CD14-positive monocyte (primary cell): Measurements from ENCODE around the gene TANC1. TPM values are rescaled to one million over a fixed set of nuclear protein-coding genes. Genes with fewer than 3 reads are reported as not detected.

ENCODE experiments used
- DNase-seq, 3 donors: peaks; one replicate each; pipeline ENCODE4 v3.0.0-alpha.2; 2011 to 2022
- H2AFZ ChIP-seq: 2 replicates; pipeline ENCODE4 v1.6.0; 2012; ENCODE audit warnings: mild to moderate bottlenecking, low read depth, low read length, inconsistent platforms; ENCODE audit not compliant: insufficient read depth, poor library complexity, severe bottlenecking
- H3K27ac ChIP-seq, 2 donors: 1 replicate in 1 of 2; 2 replicates in 1 of 2; pipeline ENCODE4 v1.5.1; 2012 to 2013; ENCODE audit warnings: low read length in 2 of 2, control low read depth in 1 of 2, inconsistent platforms in 1 of 2, low read depth in 1 of 2, mild to moderate bottlenecking in 1 of 2
- H3K27me3 ChIP-seq, 2 donors: one replicate each; pipeline versions ENCODE4 v1.6.0 to v1.6.1; 2011 to 2013; ENCODE audit warnings: low read length in 2 of 2; ENCODE audit not compliant: control insufficient read depth in 2 of 2, insufficient read depth in 2 of 2
- H3K36me3 ChIP-seq, 2 donors: replicated peaks in 1 of 2; 1 replicate in 1 of 2; 2 replicates in 1 of 2; pipeline versions ENCODE4 v1.5.1 to v1.6.1; 2012 to 2013; ENCODE audit warnings: low read length in 2 of 2, control low read depth in 1 of 2, inconsistent platforms in 1 of 2, mild to moderate bottlenecking in 1 of 2; ENCODE audit not compliant: insufficient read depth in 2 of 2, control insufficient read depth in 1 of 2
- H3K4me1 ChIP-seq, 2 donors: 1 replicate in 1 of 2; 2 replicates in 1 of 2; pipeline versions ENCODE4 v1.5.1 to v1.6.1; 2012 to 2013; ENCODE audit warnings: low read length in 2 of 2, control low read depth in 1 of 2, inconsistent platforms in 1 of 2, mild to moderate bottlenecking in 1 of 2, moderate library complexity in 1 of 2; ENCODE audit not compliant: insufficient read depth in 2 of 2, control insufficient read depth in 1 of 2
- H3K4me2 ChIP-seq: replicated peaks from 2 replicates; pipeline ENCODE3; 2012; ENCODE audit warnings: low read length, moderate library complexity, mild to moderate bottlenecking; ENCODE audit not compliant: poor library complexity, severe bottlenecking; ENCODE audit errors: extremely low read depth
- H3K4me3 ChIP-seq, 3 experiments: fragments of 200-600 bp in 1 of 3; sonication (generic) in 1 of 3; replicated peaks in 1 of 3; 1 replicate in 2 of 3; 2 replicates in 1 of 3; pipeline ENCODE4 v1.5.1; 2011 to 2013; ENCODE audit warnings: low read length in 3 of 3, mild to moderate bottlenecking in 3 of 3, control low read depth in 2 of 3, low read depth in 2 of 3, inconsistent platforms in 1 of 3, moderate library complexity in 1 of 3
- H3K79me2 ChIP-seq: 2 replicates; pipeline ENCODE4 v1.6.0; 2012; ENCODE audit warnings: mild to moderate bottlenecking, control low read depth, inconsistent platforms, low read length, moderate library complexity; ENCODE audit not compliant: insufficient read depth
- H3K9ac ChIP-seq: 2 replicates; pipeline ENCODE4 v1.6.0; 2017; ENCODE audit warnings: low read length, mild to moderate bottlenecking; ENCODE audit not compliant: insufficient read depth, poor library complexity, severe bottlenecking
- H3K9me3 ChIP-seq, 2 donors: replicated peaks in 1 of 2; 1 replicate in 1 of 2; 2 replicates in 1 of 2; pipeline versions ENCODE4 v1.5.1 to v1.6.1; 2012 to 2013; ENCODE audit warnings: low read length in 2 of 2, control low read depth in 1 of 2; ENCODE audit not compliant: control insufficient read depth in 1 of 2, insufficient read depth in 1 of 2
- H4K20me1 ChIP-seq: 2 replicates; pipeline ENCODE4 v1.6.0; 2012; ENCODE audit warnings: mild to moderate bottlenecking, low read length, control low read depth, moderate library complexity; ENCODE audit not compliant: insufficient read depth
- H3K27ac Mint-ChIP-seq, 7 donors: one replicate each; pipeline ENCODE4 v1.8.0; 2020; ENCODE audit warnings: mild to moderate bottlenecking in 7 of 7, mixed read lengths in 7 of 7, moderate library complexity in 6 of 7, inconsistent platforms in 2 of 7
- H3K27me3 Mint-ChIP-seq, 3 donors: one replicate each; pipeline ENCODE4 v1.8.0; 2021 to 2022; ENCODE audit warnings: low read depth in 3 of 3, mild to moderate bottlenecking in 3 of 3, mixed read lengths in 3 of 3, moderate library complexity in 3 of 3, inconsistent platforms in 1 of 3
- H3K36me3 Mint-ChIP-seq, 2 donors: one replicate each; pipeline ENCODE4 v1.8.0; 2020; ENCODE audit warnings: mixed read lengths in 2 of 2, inconsistent platforms in 1 of 2, mild to moderate bottlenecking in 1 of 2
- H3K4me1 Mint-ChIP-seq: one replicate; pipeline ENCODE4 v1.8.0; 2020; ENCODE audit warnings: mild to moderate bottlenecking, mixed read lengths
- H3K4me3 Mint-ChIP-seq, 2 donors: one replicate each; pipeline ENCODE4 v1.8.0; 2020; ENCODE audit warnings: mild to moderate bottlenecking in 2 of 2, mixed read lengths in 2 of 2, moderate library complexity in 1 of 2
- H3K9me3 Mint-ChIP-seq, 7 donors: one replicate each; pipeline ENCODE4 v1.8.0; 2020 to 2022; ENCODE audit warnings: mixed read lengths in 7 of 7, mild to moderate bottlenecking in 6 of 7, moderate library complexity in 6 of 7, inconsistent platforms in 2 of 7
- WGBS: methylation state at CpG from one replicate; pipeline ENCODE4 v1.1.5; 2013; ENCODE audit warnings: missing lambda C conversion rate; ENCODE audit not compliant: insufficient coverage; 5-methylcytosine and 5-hydroxymethylcytosine counted together
- intact Hi-C, 2 donors: fragments of 100-400 bp; cut with micrococcal nuclease; formaldehyde crosslinking; loops; one replicate each; pipeline versions ENCODE4 v1.15.0 to v1.15.1; 2023
- polyA plus RNA-seq, 3 donors: library from polyadenylated mRNA; depleted of rRNA in 1 of 3; unstranded in 2 of 3; stranded (reverse) in 1 of 3; fragments of 300-500 nt in 2 of 3; fragments of >200 nt in 1 of 3; fragmentation: Illumina TruSeq in 2 of 3; gene quantifications; 1 replicate in 2 of 3; 2 replicates in 1 of 3; pipeline ENCODE4 v1.2.3, GENCODE V29; 2012 to 2021
- TF ChIP-seq, protein P1 (sequence below): fragments of 200-600 bp; IDR thresholded peaks from one replicate; pipeline ENCODE4 v1.8.0; 2022; ENCODE audit warnings: antibody characterized with exemption, mild to moderate bottlenecking

TANC1 gene
- polyA plus RNA-seq, 3 donors = 0.04 TPM; not detected in 2

DNA sequence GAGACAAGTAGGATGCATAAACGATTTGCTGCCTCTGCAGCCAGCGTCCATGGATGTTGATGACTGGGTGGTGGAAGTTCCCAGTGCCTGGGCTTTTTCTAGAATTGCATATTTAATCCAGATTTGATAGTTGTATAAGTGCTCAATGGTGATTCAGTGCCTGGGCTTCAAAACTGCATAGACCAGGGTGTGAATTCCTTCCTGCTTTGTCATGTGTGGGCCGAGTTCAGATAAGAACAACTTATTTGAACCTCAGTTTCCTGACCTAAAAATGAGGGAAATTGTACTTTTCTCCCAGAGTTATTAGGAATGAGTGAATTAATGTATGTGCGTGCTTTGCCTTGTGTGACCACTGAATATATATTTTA is 163.5 kb downstream of the TANC1 start:
- H3K27ac Mint-ChIP-seq = no peak overlapping the region
- H3K4me3 Mint-ChIP-seq = no peak overlapping the region

DNA sequence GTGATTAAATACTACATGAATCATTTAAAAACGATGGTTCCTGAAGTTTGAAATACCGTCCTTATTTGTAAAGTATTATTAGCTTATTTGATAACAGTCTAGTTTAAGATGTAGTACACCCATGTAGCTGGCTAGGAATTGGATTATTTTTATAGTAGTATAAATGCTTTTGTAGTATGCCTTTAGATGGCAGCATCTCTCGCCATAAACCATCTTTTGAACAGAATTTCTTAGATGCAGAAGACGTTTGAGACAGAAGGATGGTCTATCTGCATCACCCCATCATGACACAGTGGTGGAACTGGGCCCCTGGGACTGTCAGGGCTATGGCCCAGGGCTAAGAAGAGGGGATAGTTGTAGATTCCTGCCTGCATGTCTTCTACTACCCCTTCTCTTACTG is 165.4 kb downstream of the TANC1 start:
- Histone ChIP-seq H2AFZ (no peak overlapping the region), H4K20me1 (no peaks in the 10 kb centered on the region), H3K4me2 (no peak overlapping the region), H3K36me3 (no peaks in the 10 kb centered on the region), H3K4me1 (peaks cover 0 to 7% of the 10 kb centered on the region in 2 donors), H3K9ac (no peak overlapping the region), H3K9me3 (no peaks in the 10 kb centered on the region), H3K27me3 (peaks cover 0 to 6% of the 10 kb centered on the region in 2 donors), H3K79me2 (no peaks in the 10 kb centered on the region), H3K4me3 (no peak overlapping the region), H3K27ac (no peak overlapping the region)
- no peak overlapping the region for H3K4me3 Mint-ChIP-seq
- H3K9me3 Mint-ChIP-seq = no peaks in the 10 kb centered on the region
- no CpG with 5 or more reads among the region's 4 CpGs for WGBS
- no peak overlapping the region for H3K27ac Mint-ChIP-seq
- intact Hi-C loops = no loop called here
- DNase-seq = no peak
- peaks cover 9% of the 10 kb centered on the region for H3K4me1 Mint-ChIP-seq
- H3K27me3 Mint-ChIP-seq = peaks cover 2 to 12% (median 6%) of the 10 kb centered on the region in 3 donors
- TF ChIP-seq, protein P1, sequence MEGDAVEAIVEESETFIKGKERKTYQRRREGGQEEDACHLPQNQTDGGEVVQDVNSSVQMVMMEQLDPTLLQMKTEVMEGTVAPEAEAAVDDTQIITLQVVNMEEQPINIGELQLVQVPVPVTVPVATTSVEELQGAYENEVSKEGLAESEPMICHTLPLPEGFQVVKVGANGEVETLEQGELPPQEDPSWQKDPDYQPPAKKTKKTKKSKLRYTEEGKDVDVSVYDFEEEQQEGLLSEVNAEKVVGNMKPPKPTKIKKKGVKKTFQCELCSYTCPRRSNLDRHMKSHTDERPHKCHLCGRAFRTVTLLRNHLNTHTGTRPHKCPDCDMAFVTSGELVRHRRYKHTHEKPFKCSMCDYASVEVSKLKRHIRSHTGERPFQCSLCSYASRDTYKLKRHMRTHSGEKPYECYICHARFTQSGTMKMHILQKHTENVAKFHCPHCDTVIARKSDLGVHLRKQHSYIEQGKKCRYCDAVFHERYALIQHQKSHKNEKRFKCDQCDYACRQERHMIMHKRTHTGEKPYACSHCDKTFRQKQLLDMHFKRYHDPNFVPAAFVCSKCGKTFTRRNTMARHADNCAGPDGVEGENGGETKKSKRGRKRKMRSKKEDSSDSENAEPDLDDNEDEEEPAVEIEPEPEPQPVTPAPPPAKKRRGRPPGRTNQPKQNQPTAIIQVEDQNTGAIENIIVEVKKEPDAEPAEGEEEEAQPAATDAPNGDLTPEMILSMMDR = no peak
- H3K36me3 Mint-ChIP-seq = no peaks in the 10 kb centered on the region

More for the DNA sequence above, 163.5 kb downstream of the TANC1 start:
- no peak overlapping the region for H2AFZ ChIP-seq
- intact Hi-C loops = no loop called here
- peaks cover 0 to 7% of the 10 kb centered on the region in 2 donors for H3K4me1 ChIP-seq
- H3K36me3 Mint-ChIP-seq = no peaks in the 10 kb centered on the region
- TF ChIP-seq, protein P1 = no peak
- no peaks in the 10 kb centered on the region for H3K36me3 ChIP-seq
- no peak overlapping the region for H3K4me3 ChIP-seq
- peaks cover 0 to 4% (median 0%) of the 10 kb centered on the region in 7 donors for H3K9me3 Mint-ChIP-seq
- H3K4me1 Mint-ChIP-seq = peaks cover 9% of the 10 kb centered on the region
- H4K20me1 ChIP-seq = no peaks in the 10 kb centered on the region
- no peak overlapping the region for H3K9ac ChIP-seq
- H3K27ac ChIP-seq = no peak overlapping the region
- H3K9me3 ChIP-seq = no peaks in the 10 kb centered on the region
- no peaks in the 10 kb centered on the region for H3K79me2 ChIP-seq
- no peak for DNase-seq
- H3K27me3 Mint-ChIP-seq = peaks cover 2 to 12% (median 6%) of the 10 kb centered on the region in 3 donors
- H3K4me2 ChIP-seq = no peak overlapping the region
- no CpG with 5 or more reads among the region's 4 CpGs for WGBS
- H3K27me3 ChIP-seq = peaks cover 0 to 6% of the 10 kb centered on the region in 2 donors
